GM21786 (cell line): ENCODE measurements around the gene FUBP3.

Source experiments
- ATAC-seq: cut with Tn5 transposase; IDR thresholded peaks from one replicate; pipeline ENCODE4 v1.9.1; 2021; ENCODE audit not compliant: unreplicated experiment

Gene FUBP3

GRCh38 chr9:130661451-130662098 is 82.2 kb downstream of the FUBP3 start:
- no peak for ATAC-seq

GRCh38 chr9:130662099-130662969 is 83.0 kb downstream of the FUBP3 start:
- no peak for ATAC-seq

- no peak for ATAC-seq
Observed at GRCh38 chr9:130662970-130663257, 83.5 kb downstream of the FUBP3 start.

- no peak for ATAC-seq
Observed at GRCh38 chr9:130663258-130663976, 84.0 kb downstream of the FUBP3 start.

- no peak for ATAC-seq
Observed at GRCh38 chr9:130663977-130664250, 84.5 kb downstream of the FUBP3 start.

- ATAC-seq, result no peak
Observed at GRCh38 chr9:130664251-130665028, 85.1 kb downstream of the FUBP3 start, which contains the start of gene PRDM12. Gene PRDM12, plus strand, starts transcription at chr9:130664594. Its CDS starts 60 bp downstream, at chr9:130664654.

- no peak for ATAC-seq
Observed at GRCh38 chr9:130665029-130665430, 85.7 kb downstream of the FUBP3 start.

GRCh38 chr9:130665431-130666392 is 86.3 kb downstream of the FUBP3 start:
- ATAC-seq, result no peak

- no peak for ATAC-seq
Observed at GRCh38 chr9:130666393-130667119, 87.2 kb downstream of the FUBP3 start.

GRCh38 chr9:130667120-130667435 is 87.7 kb downstream of the FUBP3 start:
- ATAC-seq, result no peak

- ATAC-seq, result no peak
Observed at GRCh38 chr9:130668196-130668595, 88.8 kb downstream of the FUBP3 start.

GRCh38 chr9:130668659-130669058 is 89.3 kb downstream of the FUBP3 start:
- ATAC-seq, result no peak

GRCh38 chr9:130669965-130670364 is 90.6 kb downstream of the FUBP3 start:
- no peak for ATAC-seq

GRCh38 chr9:130670644-130671043 is 91.3 kb downstream of the FUBP3 start:
- ATAC-seq, result no peak

- ATAC-seq, result no peak
Observed at GRCh38 chr9:130672466-130672865, 93.1 kb downstream of the FUBP3 start.

GRCh38 chr9:130672933-130673615 is 93.7 kb downstream of the FUBP3 start:
- no peak for ATAC-seq

- ATAC-seq, result no peak
Observed at GRCh38 chr9:130675396-130675795, 96.0 kb downstream of the FUBP3 start.

- ATAC-seq, result no peak
Observed at GRCh38 chr9:130677252-130677651, 97.9 kb downstream of the FUBP3 start.
